Activated B cell treated with CpG ODN at 0.5 μM for 24 hours (primary cell): Measurements from ENCODE around the gene NECTIN3. TPM values are rescaled to one million over a fixed set of nuclear protein-coding genes. Genes with fewer than 3 reads are reported as not detected.

Experiments used
- ATAC-seq: fragments of 200-7000 bp; cut with Tn5 transposase; one replicate; pipeline ENCODE4 v1.10.0; 2021; ENCODE audit warnings: low read depth, mild to moderate bottlenecking, moderate library complexity
- CTCF ChIA-PET: fragments of 350-600 bp; sonication (Branson Sonifier 250); formaldehyde crosslinking; loops from one replicate; lab custom pipeline; 2021; ENCODE audit warnings: antibody characterized with exemption; lab: Charles Lee
- POLR2A ChIA-PET: fragments of 350-600 bp; sonication (Branson Sonifier 250); formaldehyde crosslinking; loops from one replicate; lab custom pipeline; 2021; ENCODE audit warnings: antibody characterized with exemption; lab: Charles Lee
- DNase-seq: peaks from one replicate; pipeline ENCODE4 v3.0.0; 2022
- H3K27ac Mint-ChIP-seq: one replicate; pipeline ENCODE4 v1.8.0; 2020; ENCODE audit warnings: mixed read lengths
- H3K27me3 Mint-ChIP-seq: one replicate; pipeline ENCODE4 v1.8.0; 2021; ENCODE audit warnings: mixed read lengths
- H3K36me3 Mint-ChIP-seq: one replicate; pipeline ENCODE4 v1.8.0; 2021; ENCODE audit warnings: low read depth, mixed read lengths
- H3K4me1 Mint-ChIP-seq: one replicate; pipeline ENCODE4 v1.8.0; 2021; ENCODE audit warnings: mixed read lengths
- H3K4me3 Mint-ChIP-seq: one replicate; pipeline ENCODE4 v1.8.0; 2020; ENCODE audit warnings: mild to moderate bottlenecking, mixed read lengths
- H3K9me3 Mint-ChIP-seq: one replicate; pipeline ENCODE4 v1.8.0; 2020; ENCODE audit warnings: mixed read lengths
- CTCF ChIP-seq: fragments of 200-600 bp; IDR thresholded peaks from one replicate; pipeline ENCODE4 v1.8.0; 2022; ENCODE audit warnings: antibody characterized with exemption, mild to moderate bottlenecking
- intact Hi-C: fragments of 100-400 bp; cut with micrococcal nuclease; formaldehyde crosslinking; loops from one replicate; pipeline ENCODE4 v1.15.1; 2024
- total RNA-seq: library from RNA; stranded (reverse); gene quantifications from 2 replicates; pipeline ENCODE4 v1.2.3, GENCODE V29; 2022

NECTIN3 gene
- total RNA-seq, 1 donor from 2014 or later, result 0.71 TPM

GRCh38 chr3:111033470-111034050, 38.1 kb upstream of the NECTIN3 start:
- no peak for TF ChIP-seq CTCF
- peaks cover 1% of the 10 kb centered on the region for H3K27me3 Mint-ChIP-seq
- ChIA-PET CTCF (no interaction called here), POLR2A (no interaction called here)
- intact Hi-C loops, result no loop called here
- no peaks in the 10 kb centered on the region for H3K36me3 Mint-ChIP-seq
- no peak overlapping the region for H3K27ac Mint-ChIP-seq
- DNase-seq (no peak), ATAC-seq (no peak)
- H3K4me1 Mint-ChIP-seq, result no peaks in the 10 kb centered on the region
- peaks cover 23% of the 10 kb centered on the region for H3K9me3 Mint-ChIP-seq
- no peak overlapping the region for H3K4me3 Mint-ChIP-seq

- DNase-seq (no peak), ATAC-seq (no peak)
- CTCF ChIA-PET, result no interaction called here
- Mint-ChIP-seq H3K36me3 (no peaks in the 10 kb centered on the region), H3K27me3 (peaks cover 1% of the 10 kb centered on the region), H3K4me3 (no peak overlapping the region), H3K9me3 (peaks cover 23% of the 10 kb centered on the region), H3K27ac (no peak overlapping the region), H3K4me1 (no peaks in the 10 kb centered on the region)
- no peak for TF ChIP-seq CTCF
- POLR2A ChIA-PET, result no interaction called here
- intact Hi-C loops, result no loop called here
Measured at GRCh38 chr3:111035316-111035715, 36.3 kb upstream of the NECTIN3 start.

- no peaks in the 10 kb centered on the region for H3K4me1 Mint-ChIP-seq
Measured at GRCh38 chr3:111035902-111036301, 35.7 kb upstream of the NECTIN3 start.

GRCh38 chr3:111040959-111041358, 30.7 kb upstream of the NECTIN3 start:
- Mint-ChIP-seq H3K36me3 (no peaks in the 10 kb centered on the region), H3K27me3 (no peaks in the 10 kb centered on the region)
- no peak for ATAC-seq

More at GRCh38 chr3:111035902-111036301, 35.7 kb upstream of the NECTIN3 start:
- ATAC-seq (no peak), DNase-seq (no peak)
- ChIA-PET POLR2A (no interaction called here), CTCF (no interaction called here)
- no peak for TF ChIP-seq CTCF
- intact Hi-C loops, result no loop called here
- Mint-ChIP-seq H3K27me3 (peaks cover 1% of the 10 kb centered on the region), H3K36me3 (no peaks in the 10 kb centered on the region), H3K9me3 (peaks cover 23% of the 10 kb centered on the region), H3K27ac (no peak overlapping the region), H3K4me3 (no peak overlapping the region)

GRCh38 chr3:111045564-111045963, 26.1 kb upstream of the NECTIN3 start:
- TF ChIP-seq CTCF, result no peak
- peaks cover 5% of the 10 kb centered on the region for H3K27me3 Mint-ChIP-seq
- DNase-seq, result no peak
- ChIA-PET CTCF (no interaction called here), POLR2A (no interaction called here)
- intact Hi-C loops, result no loop called here
- no peaks in the 10 kb centered on the region for H3K36me3 Mint-ChIP-seq
- H3K9me3 Mint-ChIP-seq, result peaks cover 2% of the 10 kb centered on the region
- no peaks in the 10 kb centered on the region for H3K4me1 Mint-ChIP-seq
- H3K4me3 Mint-ChIP-seq, result no peak overlapping the region
- H3K27ac Mint-ChIP-seq, result no peak overlapping the region
- no peak for ATAC-seq

More at GRCh38 chr3:111040959-111041358, 30.7 kb upstream of the NECTIN3 start:
- no peak for DNase-seq
- TF ChIP-seq CTCF, result no peak
- Mint-ChIP-seq H3K4me3 (no peak overlapping the region), H3K27ac (no peak overlapping the region), H3K9me3 (peaks cover 21% of the 10 kb centered on the region), H3K4me1 (no peaks in the 10 kb centered on the region)
- POLR2A ChIA-PET, result no interaction called here
- intact Hi-C loops, result no loop called here
- CTCF ChIA-PET, result no interaction called here
